ENCODE results near the gene MPST. TPM values are rescaled to one million over a fixed set of nuclear protein-coding genes. Genes with fewer than 3 reads are reported as not detected.

Gene MPST
- total RNA-seq, 1 experiment from 2014 or later = 68.6 TPM

DNA sequence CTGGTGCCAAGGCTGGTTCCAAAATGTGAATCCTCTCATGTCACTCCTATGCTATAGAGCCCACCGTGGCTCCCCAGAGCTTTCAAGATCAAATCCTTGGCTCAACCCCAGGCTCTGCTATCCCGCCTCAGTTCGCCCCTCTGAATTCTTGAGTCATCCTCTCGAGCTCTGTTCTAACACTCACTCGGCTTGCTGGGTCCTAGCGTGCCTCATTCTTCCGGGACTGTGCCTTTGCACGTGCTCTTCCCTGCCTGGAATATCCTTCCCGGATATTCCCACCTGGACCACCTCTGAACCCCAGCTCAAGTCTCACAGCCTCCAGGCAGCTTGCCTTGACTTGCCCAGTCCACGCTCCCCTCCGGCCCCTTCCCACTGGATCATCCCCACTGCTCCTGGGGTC is 45.0 kb downstream of the MPST start:
- POLR2A ChIA-PET = no interaction called here
- DNase-seq (ENCODE audit: low read depth, low spot score) (no peak), ATAC-seq (no peak)
- Histone ChIP-seq H2AFZ (ENCODE audit: low read depth, low read length, poor library complexity, severe bottlenecking) (no peak overlapping the region), H3K4me1 (ENCODE audit: control insufficient read depth in 1 of 2, insufficient read depth in 2 of 2, low read length in 2 of 2) (peaks cover 0 to 4% of the 10 kb centered on the region in 2 experiments; a peak in 1 of 4 replicates), H4K20me1 (ENCODE audit: insufficient read depth) (no peaks in the 10 kb centered on the region), H3K79me2 (ENCODE audit: insufficient read depth, low read length) (no peaks in the 10 kb centered on the region), H3K4me3 (replicated peaks in 1 of 2; ENCODE audit: low read depth in 1 of 2, low read length in 2 of 2) (no peak overlapping the region), H3K4me2 (ENCODE audit: low read length) (no peak overlapping the region), H3K9me3 (ENCODE audit: control insufficient read depth in 1 of 2, insufficient read depth in 1 of 2, low read depth in 1 of 2, low read length in 2 of 2) (no peaks in the 10 kb centered on the region), H3K36me3 (ENCODE audit: control insufficient read depth in 1 of 2, insufficient read depth in 2 of 2, low read length in 2 of 2) (no peaks in the 10 kb centered on the region; a peak in 1 of 4 replicates), H3K27me3 (ENCODE audit: insufficient read depth, low read length) (no peaks in the 10 kb centered on the region), H3K9me2 (ENCODE audit: insufficient read depth) (no peaks in the 10 kb centered on the region), H3K27ac (ENCODE audit: low read depth, low read length) (no peak overlapping the region), H3K9ac (ENCODE audit: low read length) (no peak overlapping the region)
- RAD21 ChIA-PET (ENCODE audit: low non-redundant PET in 1 of 2, low total read pairs in 2 of 2, uncharacterized antibody in 2 of 2, unreplicated experiment in 2 of 2) = no interaction called here
- BruUV-seq (replicated peaks) = no TSS peak
- intact Hi-C loops (cut with micrococcal nuclease) = no loop called here
- CTCF ChIA-PET = no interaction called here
- no peak for TF ChIP-seq SIN3A (IDR thresholded peaks at IDR 0.05; ENCODE audit: low read depth)
- TF ChIP-seq, protein P1, sequence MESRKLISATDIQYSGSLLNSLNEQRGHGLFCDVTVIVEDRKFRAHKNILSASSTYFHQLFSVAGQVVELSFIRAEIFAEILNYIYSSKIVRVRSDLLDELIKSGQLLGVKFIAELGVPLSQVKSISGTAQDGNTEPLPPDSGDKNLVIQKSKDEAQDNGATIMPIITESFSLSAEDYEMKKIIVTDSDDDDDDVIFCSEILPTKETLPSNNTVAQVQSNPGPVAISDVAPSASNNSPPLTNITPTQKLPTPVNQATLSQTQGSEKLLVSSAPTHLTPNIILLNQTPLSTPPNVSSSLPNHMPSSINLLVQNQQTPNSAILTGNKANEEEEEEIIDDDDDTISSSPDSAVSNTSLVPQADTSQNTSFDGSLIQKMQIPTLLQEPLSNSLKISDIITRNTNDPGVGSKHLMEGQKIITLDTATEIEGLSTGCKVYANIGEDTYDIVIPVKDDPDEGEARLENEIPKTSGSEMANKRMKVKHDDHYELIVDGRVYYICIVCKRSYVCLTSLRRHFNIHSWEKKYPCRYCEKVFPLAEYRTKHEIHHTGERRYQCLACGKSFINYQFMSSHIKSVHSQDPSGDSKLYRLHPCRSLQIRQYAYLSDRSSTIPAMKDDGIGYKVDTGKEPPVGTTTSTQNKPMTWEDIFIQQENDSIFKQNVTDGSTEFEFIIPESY (IDR thresholded peaks at IDR 0.05; ENCODE audit: extremely low read depth, insufficient replicate concordance, low read length) = no peak
- TF ChIP-seq RAD21 (IDR thresholded peaks at IDR 0.05; ENCODE audit: low read depth) = no peak
- TF ChIP-seq, protein P2, sequence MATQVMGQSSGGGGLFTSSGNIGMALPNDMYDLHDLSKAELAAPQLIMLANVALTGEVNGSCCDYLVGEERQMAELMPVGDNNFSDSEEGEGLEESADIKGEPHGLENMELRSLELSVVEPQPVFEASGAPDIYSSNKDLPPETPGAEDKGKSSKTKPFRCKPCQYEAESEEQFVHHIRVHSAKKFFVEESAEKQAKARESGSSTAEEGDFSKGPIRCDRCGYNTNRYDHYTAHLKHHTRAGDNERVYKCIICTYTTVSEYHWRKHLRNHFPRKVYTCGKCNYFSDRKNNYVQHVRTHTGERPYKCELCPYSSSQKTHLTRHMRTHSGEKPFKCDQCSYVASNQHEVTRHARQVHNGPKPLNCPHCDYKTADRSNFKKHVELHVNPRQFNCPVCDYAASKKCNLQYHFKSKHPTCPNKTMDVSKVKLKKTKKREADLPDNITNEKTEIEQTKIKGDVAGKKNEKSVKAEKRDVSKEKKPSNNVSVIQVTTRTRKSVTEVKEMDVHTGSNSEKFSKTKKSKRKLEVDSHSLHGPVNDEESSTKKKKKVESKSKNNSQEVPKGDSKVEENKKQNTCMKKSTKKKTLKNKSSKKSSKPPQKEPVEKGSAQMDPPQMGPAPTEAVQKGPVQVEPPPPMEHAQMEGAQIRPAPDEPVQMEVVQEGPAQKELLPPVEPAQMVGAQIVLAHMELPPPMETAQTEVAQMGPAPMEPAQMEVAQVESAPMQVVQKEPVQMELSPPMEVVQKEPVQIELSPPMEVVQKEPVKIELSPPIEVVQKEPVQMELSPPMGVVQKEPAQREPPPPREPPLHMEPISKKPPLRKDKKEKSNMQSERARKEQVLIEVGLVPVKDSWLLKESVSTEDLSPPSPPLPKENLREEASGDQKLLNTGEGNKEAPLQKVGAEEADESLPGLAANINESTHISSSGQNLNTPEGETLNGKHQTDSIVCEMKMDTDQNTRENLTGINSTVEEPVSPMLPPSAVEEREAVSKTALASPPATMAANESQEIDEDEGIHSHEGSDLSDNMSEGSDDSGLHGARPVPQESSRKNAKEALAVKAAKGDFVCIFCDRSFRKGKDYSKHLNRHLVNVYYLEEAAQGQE (IDR thresholded peaks at IDR 0.05; ENCODE audit: low read depth) = no peak
- TF ChIP-seq EZH2 (IDR thresholded peaks at IDR 0.05) = no peak
- TF ChIP-seq, protein P3, sequence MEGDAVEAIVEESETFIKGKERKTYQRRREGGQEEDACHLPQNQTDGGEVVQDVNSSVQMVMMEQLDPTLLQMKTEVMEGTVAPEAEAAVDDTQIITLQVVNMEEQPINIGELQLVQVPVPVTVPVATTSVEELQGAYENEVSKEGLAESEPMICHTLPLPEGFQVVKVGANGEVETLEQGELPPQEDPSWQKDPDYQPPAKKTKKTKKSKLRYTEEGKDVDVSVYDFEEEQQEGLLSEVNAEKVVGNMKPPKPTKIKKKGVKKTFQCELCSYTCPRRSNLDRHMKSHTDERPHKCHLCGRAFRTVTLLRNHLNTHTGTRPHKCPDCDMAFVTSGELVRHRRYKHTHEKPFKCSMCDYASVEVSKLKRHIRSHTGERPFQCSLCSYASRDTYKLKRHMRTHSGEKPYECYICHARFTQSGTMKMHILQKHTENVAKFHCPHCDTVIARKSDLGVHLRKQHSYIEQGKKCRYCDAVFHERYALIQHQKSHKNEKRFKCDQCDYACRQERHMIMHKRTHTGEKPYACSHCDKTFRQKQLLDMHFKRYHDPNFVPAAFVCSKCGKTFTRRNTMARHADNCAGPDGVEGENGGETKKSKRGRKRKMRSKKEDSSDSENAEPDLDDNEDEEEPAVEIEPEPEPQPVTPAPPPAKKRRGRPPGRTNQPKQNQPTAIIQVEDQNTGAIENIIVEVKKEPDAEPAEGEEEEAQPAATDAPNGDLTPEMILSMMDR (IDR thresholded peaks at IDR 0.05 in 2 of 3, conservative IDR thresholded peaks at IDR 0.05 in 1 of 3; ENCODE audit: borderline replicate concordance in 1 of 3, insufficient read depth in 1 of 3, low read depth in 2 of 3, low read length in 2 of 3) = no peak
- TF ChIP-seq POLR2AphosphoS5 (IDR thresholded peaks at IDR 0.05; ENCODE audit: low read depth, low read length) = no peak
- TF ChIP-seq YY1 (IDR thresholded peaks at IDR 0.05; ENCODE audit: extremely low read depth, insufficient replicate concordance, low read depth, low read length) = no peak
- no peak for TF ChIP-seq POLR2A (IDR thresholded peaks at IDR 0.05; ENCODE audit: borderline replicate concordance, extremely low read depth, insufficient read depth, insufficient read length)
